B cell (primary cell): ENCODE data around the gene DOCK1. TPM values are rescaled to one million over a fixed set of nuclear protein-coding genes. Genes with fewer than 3 reads are reported as not detected.

ENCODE experiments used
- ATAC-seq: fragments of 200-7000 bp; cut with Tn5 transposase; one replicate; pipeline ENCODE4 v1.10.0; 2021; ENCODE audit warnings: low read depth, mild to moderate bottlenecking, moderate number of reproducible peaks, moderate library complexity
- CTCF ChIA-PET: fragments of 350-600 bp; sonication (Branson Sonifier 250); formaldehyde crosslinking; loops from one replicate; lab custom pipeline; 2021; ENCODE audit warnings: antibody characterized with exemption, inconsistent platforms; lab: Charles Lee
- POLR2A ChIA-PET: fragments of 350-600 bp; sonication (Branson Sonifier 250); formaldehyde crosslinking; loops from one replicate; lab custom pipeline; 2021; ENCODE audit warnings: antibody characterized with exemption; lab: Charles Lee
- DNase-seq: peaks from one replicate; pipeline ENCODE4 v3.0.0; 2013
- H2AFZ ChIP-seq: 2 replicates; pipeline ENCODE4 v1.6.1; 2012; ENCODE audit warnings: mild to moderate bottlenecking, low read depth, low read length; ENCODE audit not compliant: insufficient read depth, poor library complexity, severe bottlenecking
- H3K27ac ChIP-seq, 2 donors: 1 replicate in 1 of 2; 2 replicates in 1 of 2; pipeline ENCODE4 v1.5.1; 2012 to 2013; ENCODE audit warnings: low read length in 2 of 2, mild to moderate bottlenecking in 2 of 2, moderate library complexity in 1 of 2
- H3K27me3 ChIP-seq, 4 experiments: fragments of 200-600 bp in 1 of 4; sonication (generic) in 1 of 4; replicated peaks in 1 of 4; 1 replicate in 2 of 4; 2 replicates in 2 of 4; pipeline versions ENCODE4 v1.6.1 to v1.7.0; 2013 to 2016; ENCODE audit warnings: low read length in 3 of 4, mild to moderate bottlenecking in 2 of 4, mixed read lengths in 1 of 4, moderate library complexity in 1 of 4; ENCODE audit not compliant: insufficient read depth in 4 of 4, control insufficient read depth in 3 of 4; ENCODE audit errors: control extremely low read depth in 1 of 4
- H3K36me3 ChIP-seq, 2 experiments: replicated peaks in 1 of 2; 1 replicate in 1 of 2; 2 replicates in 1 of 2; pipeline versions ENCODE4 v1.6.1 to v1.7.1; 2013; ENCODE audit warnings: low read length in 1 of 2; ENCODE audit not compliant: insufficient read depth in 2 of 2, control insufficient read depth in 1 of 2; ENCODE audit errors: control extremely low read depth in 1 of 2, extremely low read depth in 1 of 2
- H3K4me1 ChIP-seq, 2 donors: fragments of 200-600 bp in 1 of 2; sonication (generic) in 1 of 2; 1 replicate in 1 of 2; 2 replicates in 1 of 2; pipeline versions ENCODE4 v1.5.1 to v1.6.1; 2013 to 2017; ENCODE audit warnings: low read length in 2 of 2; ENCODE audit not compliant: control insufficient read depth in 2 of 2, insufficient read depth in 2 of 2
- H3K4me2 ChIP-seq: replicated peaks from 2 replicates; pipeline ENCODE3; 2012; ENCODE audit warnings: mild to moderate bottlenecking, low read depth, low read length; ENCODE audit not compliant: poor library complexity, severe bottlenecking
- H3K4me3 ChIP-seq, 5 experiments: fragments of 200-600 bp in 1 of 5; sonication (generic) in 1 of 5; 1 replicate in 3 of 5; 2 replicates in 2 of 5; pipeline versions ENCODE4 v1.5.1 to v1.7.0; 2011 to 2016; ENCODE audit warnings: low read length in 4 of 5, mild to moderate bottlenecking in 4 of 5, low read depth in 2 of 5, control low read depth in 1 of 5, moderate library complexity in 1 of 5; ENCODE audit not compliant: insufficient read depth in 1 of 5; ENCODE audit errors: control extremely low read depth in 1 of 5, extremely low read depth in 1 of 5
- H3K79me2 ChIP-seq: fragments of 200-600 bp; sonication (generic); one replicate; pipeline ENCODE4 v1.6.0; 2016; ENCODE audit warnings: low read length; ENCODE audit not compliant: control insufficient read depth, insufficient read depth
- H3K9ac ChIP-seq: fragments of 200-600 bp; sonication (generic); 2 replicates; pipeline ENCODE4 v1.6.1; 2017; ENCODE audit warnings: mild to moderate bottlenecking, low read length, moderate library complexity
- H3K9me3 ChIP-seq, 3 donors: one replicate each; pipeline versions ENCODE4 v1.6.1 to v1.7.1; 2013; ENCODE audit warnings: low read length in 2 of 3; ENCODE audit not compliant: control insufficient read depth in 2 of 3, insufficient read depth in 1 of 3; ENCODE audit errors: control extremely low read depth in 1 of 3
- H4K20me1 ChIP-seq: 2 replicates; pipeline ENCODE4 v1.6.0; 2012; ENCODE audit warnings: mild to moderate bottlenecking, low read length; ENCODE audit not compliant: insufficient read depth, control insufficient read depth, poor library complexity, severe bottlenecking
- H3K27ac Mint-ChIP-seq: one replicate; pipeline ENCODE4 v1.8.0; 2021; ENCODE audit warnings: mixed read lengths
- H3K27me3 Mint-ChIP-seq: one replicate; pipeline ENCODE4 v1.8.0; 2021; ENCODE audit warnings: mixed read lengths
- H3K4me1 Mint-ChIP-seq: one replicate; pipeline ENCODE4 v1.8.0; 2021; ENCODE audit warnings: mixed read lengths
- H3K4me3 Mint-ChIP-seq: one replicate; pipeline ENCODE4 v1.8.0; 2021; ENCODE audit warnings: mixed read lengths
- H3K9me3 Mint-ChIP-seq: one replicate; pipeline ENCODE4 v1.8.0; 2022; ENCODE audit warnings: mixed read lengths; ENCODE audit not compliant: insufficient read depth
- CTCF ChIP-seq: fragments of 200-600 bp; IDR thresholded peaks from one replicate; pipeline ENCODE4 v1.8.0; 2022; ENCODE audit warnings: antibody characterized with exemption, mild to moderate bottlenecking
- EZH2 ChIP-seq: IDR thresholded peaks from 2 replicates; pipeline ENCODE4 v1.6.1; 2012; ENCODE audit warnings: borderline replicate concordance, low read depth, mild to moderate bottlenecking, moderate library complexity, low read length; ENCODE audit not compliant: insufficient read depth, poor library complexity, severe bottlenecking
- WGBS: methylation state at CpG from one replicate; pipeline ENCODE4 v1.1.5; 2013; ENCODE audit warnings: missing lambda C conversion rate; ENCODE audit not compliant: insufficient coverage; 5-methylcytosine and 5-hydroxymethylcytosine counted together
- intact Hi-C: fragments of 100-400 bp; cut with micrococcal nuclease; formaldehyde crosslinking; loops from one replicate; pipeline ENCODE4 v1.10.0; 2022
- polyA plus RNA-seq: library from polyadenylated mRNA; depleted of rRNA; stranded (reverse); fragments of >200 nt; gene quantifications from 2 replicates; pipeline ENCODE4 v1.2.3, GENCODE V29; 2012
- total RNA-seq, 2 donors: library from RNA; stranded (reverse); fragments of 120-200 nt in 1 of 2; gene quantifications; 1 replicate in 1 of 2; 2 replicates in 1 of 2; pipeline versions ENCODE4 v1.2.3 to v1.2.4, GENCODE V29; 2013 to 2022

The DOCK1 gene
- total and polyA plus RNA-seq, 2 donors (not counting 1 experiment from before 2014, with no cell fraction given), result not detected

DNA sequence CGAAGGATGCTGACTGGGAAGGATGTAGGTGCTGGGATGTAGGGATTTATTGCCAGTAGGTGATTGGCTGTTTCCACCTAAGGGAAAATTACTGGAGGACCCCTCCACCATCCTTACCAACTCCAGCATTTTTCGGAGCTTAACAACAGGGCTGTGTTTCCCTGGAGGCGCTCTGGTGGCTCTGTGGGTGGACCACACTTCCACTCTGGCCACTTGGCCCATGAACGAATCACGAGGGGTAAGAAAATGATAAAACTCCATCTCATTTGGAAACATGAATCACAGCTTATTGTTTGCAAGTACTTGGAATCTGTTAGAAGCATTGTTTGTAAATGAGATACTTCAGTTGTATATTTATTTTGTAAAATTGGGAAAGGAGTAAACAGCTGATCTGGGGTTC is 3.0 kb downstream of the DOCK1 start:
- H3K36me3 ChIP-seq, result no peaks in the 10 kb centered on the region
- H3K4me1 ChIP-seq, result no peaks in the 10 kb centered on the region
- H3K27ac ChIP-seq, result no peak overlapping the region
- H3K4me3 ChIP-seq, result no peak overlapping the region
- ChIA-PET CTCF (no interaction called here), POLR2A (no interaction called here)
- Mint-ChIP-seq H3K4me3 (no peak overlapping the region), H3K27ac (no peak overlapping the region), H3K27me3 (peaks cover 20% of the 10 kb centered on the region), H3K4me1 (peaks cover 2% of the 10 kb centered on the region), H3K9me3 (no peaks in the 10 kb centered on the region)
- H4K20me1 ChIP-seq, result no peaks in the 10 kb centered on the region
- H3K27me3 ChIP-seq, result peaks cover 0 to 18% (median 2%) of the 10 kb centered on the region in 4 experiments
- no peak overlapping the region for H3K4me2 ChIP-seq
- H3K79me2 ChIP-seq, result no peaks in the 10 kb centered on the region
- no peak overlapping the region for H3K9ac ChIP-seq
- H3K9me3 ChIP-seq, result peaks cover 0 to 25% (median 0%) of the 10 kb centered on the region in 3 donors
- no peak for TF ChIP-seq EZH2
- intact Hi-C loops, result no loop called here
- DNase-seq (no peak), ATAC-seq (no peak)
- WGBS, result 82% methylated on average over 2 of the region's 5 CpGs
- H2AFZ ChIP-seq, result no peak overlapping the region

DNA sequence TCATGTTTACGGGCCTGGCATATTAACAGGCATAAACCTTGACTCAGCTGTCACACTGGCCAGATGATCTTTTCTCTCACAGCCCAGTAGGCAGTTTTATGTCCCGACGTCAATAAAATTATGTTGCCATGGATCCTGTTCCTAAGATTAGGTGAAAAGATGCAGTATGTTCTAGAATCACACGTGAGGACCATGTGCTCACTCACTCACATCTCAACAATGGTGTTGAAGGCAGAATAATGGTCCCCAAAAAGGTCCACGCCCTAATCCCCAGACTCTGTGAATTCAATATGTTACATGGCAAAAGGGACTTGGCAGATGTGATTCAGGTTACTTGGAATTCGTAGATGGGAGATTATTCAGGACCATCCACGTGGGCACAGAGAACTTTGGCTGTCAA is 3.5 kb downstream of the DOCK1 start:
- ChIA-PET CTCF (no interaction called here), POLR2A (no interaction called here)
- Histone ChIP-seq H3K9me3 (peaks cover 0 to 28% (median 0%) of the 10 kb centered on the region in 3 donors), H3K4me1 (no peaks in the 10 kb centered on the region), H3K36me3 (no peaks in the 10 kb centered on the region), H3K27ac (no peak overlapping the region), H2AFZ (no peak overlapping the region), H3K79me2 (no peaks in the 10 kb centered on the region), H3K4me2 (no peak overlapping the region), H3K27me3 (peaks cover 0 to 16% (median 2%) of the 10 kb centered on the region in 4 experiments), H3K4me3 (no peak overlapping the region), H3K9ac (no peak overlapping the region), H4K20me1 (no peaks in the 10 kb centered on the region)
- Mint-ChIP-seq H3K4me3 (no peak overlapping the region), H3K9me3 (no peaks in the 10 kb centered on the region), H3K27ac (no peak overlapping the region), H3K4me1 (peaks cover 2% of the 10 kb centered on the region), H3K27me3 (peaks cover 17% of the 10 kb centered on the region)
- WGBS, result 74% methylated on average over 2 of the region's 7 CpGs
- intact Hi-C loops, result no loop called here
- no peak for DNase-seq
- TF ChIP-seq CTCF, result no peak
- TF ChIP-seq EZH2, result no peak
- ATAC-seq, result no peak
